ENCODE results near the gene HERC5. TPM values are rescaled to one million over a fixed set of nuclear protein-coding genes. Genes with fewer than 3 reads are reported as not detected.

HERC5 gene
- total and polyA plus RNA-seq, 2 donors: 6.5 to 9.1 TPM

- H3K27ac ChIP-seq (ENCODE audit: low read depth): no peak overlapping the region
- DNase-seq (ENCODE audit: extremely low spot score): no peak
- H3K36me3 ChIP-seq (ENCODE audit: insufficient read depth): peaks cover 2% of the 10 kb centered on the region
- no peak overlapping the region for H3K4me3 ChIP-seq (ENCODE audit: low read depth, low read length)
- WGBS: 89% methylated on average over 6 of the region's 6 CpGs
- H3K4me1 ChIP-seq (ENCODE audit: insufficient read depth): no peaks in the 10 kb centered on the region
These were observed 62.0 kb downstream of the HERC5 start for GRCh38 chr4:88518911-88519310.

DNA sequence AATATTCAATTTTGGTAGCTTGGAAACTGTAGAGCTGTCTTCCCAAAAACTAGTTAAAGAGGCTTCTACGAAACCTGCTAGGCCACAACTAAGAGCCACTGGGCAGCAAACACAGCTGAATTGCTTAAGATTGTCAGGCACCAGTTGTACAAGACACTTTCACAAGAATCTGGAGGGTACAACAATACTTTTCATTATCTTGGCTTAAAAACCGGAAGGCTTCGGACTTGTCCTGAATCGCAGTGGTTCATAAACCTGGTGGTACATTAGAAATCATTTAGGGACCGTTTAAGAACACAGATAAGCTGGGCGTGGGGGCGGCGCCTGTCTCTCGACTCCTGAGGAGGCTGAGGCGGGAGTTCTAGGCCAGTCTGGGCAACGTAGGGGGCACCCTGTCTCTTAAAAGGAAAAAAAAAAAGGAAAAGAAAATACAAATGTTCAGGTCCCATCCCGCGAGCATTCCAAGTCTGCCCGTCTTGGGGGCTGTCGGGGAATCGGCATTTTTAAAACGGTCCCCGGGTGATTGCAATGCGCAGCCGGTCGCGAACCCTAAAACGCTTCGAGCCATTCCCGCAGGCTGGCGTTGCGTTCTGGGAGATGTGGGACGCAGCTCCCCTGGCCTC lies 65.9 kb downstream of the HERC5 start:
- Histone ChIP-seq H3K4me1 (ENCODE audit: insufficient read depth) (no peaks in the 10 kb centered on the region), H3K36me3 (ENCODE audit: insufficient read depth) (peaks cover 2% of the 10 kb centered on the region), H3K4me3 (ENCODE audit: low read depth, low read length) (peak overlapping the region; percentile 75), H3K27ac (ENCODE audit: low read depth) (peak overlapping the region; percentile 79)
- DNase-seq (ENCODE audit: extremely low spot score): no peak
- under 1% methylated on average over 28 of the region's 28 CpGs for WGBS

DNA sequence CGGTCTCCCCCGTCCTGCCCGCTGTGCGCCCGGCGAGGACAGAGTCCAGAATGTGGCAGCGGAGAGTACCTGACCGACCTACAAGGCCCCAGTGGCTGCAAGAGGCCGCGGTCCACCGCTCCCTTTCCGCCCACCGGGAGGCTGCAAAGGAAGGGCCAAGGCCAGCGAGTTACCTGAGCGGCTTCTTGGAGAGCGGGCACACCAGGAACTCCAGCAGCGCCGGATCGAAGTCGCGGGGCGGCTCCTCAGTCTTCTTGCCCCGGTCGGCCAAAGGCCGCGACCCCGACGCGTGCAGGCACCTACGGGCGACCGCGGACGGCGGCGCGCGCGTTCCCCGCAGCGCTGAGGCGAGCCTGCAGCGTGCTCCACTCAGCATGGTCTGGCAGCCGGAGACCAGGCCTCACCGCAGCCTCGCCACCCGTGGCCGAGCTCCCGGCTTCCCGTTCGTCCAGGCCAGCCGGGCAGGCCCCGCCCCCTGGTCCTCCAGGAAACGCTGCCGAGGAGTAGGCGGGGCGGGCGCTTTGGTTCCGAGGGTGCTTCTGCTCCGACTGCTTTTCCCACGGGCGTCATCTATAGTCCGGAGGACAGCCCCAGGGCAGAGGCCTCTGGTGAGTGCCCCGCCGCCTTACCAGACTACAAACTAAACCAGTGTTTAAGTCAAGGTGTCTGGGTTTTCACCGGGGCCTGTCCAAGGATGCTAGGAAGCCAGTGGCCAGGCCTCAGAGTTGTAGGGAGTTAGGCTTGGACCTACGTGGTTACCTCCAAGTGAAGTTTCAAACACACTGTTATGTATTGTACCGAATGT lies 66.6 kb downstream of the HERC5 start, which contains the start of gene PYURF:
Gene PYURF, minus strand, starts transcription at position 452 of the 805 bp plus-strand sequence. Its CDS starts 76 bp downstream, at position 376.
- Histone ChIP-seq H3K27ac (ENCODE audit: low read depth) (peak within 1 kb of the TSS; percentile 79), H3K36me3 (ENCODE audit: insufficient read depth) (peaks cover 2% of the 10 kb centered on the region), H3K4me3 (ENCODE audit: low read depth, low read length) (peak within 1 kb of the TSS; percentile 75), H3K4me1 (ENCODE audit: insufficient read depth) (no peaks in the 10 kb centered on the region)
- DNase-seq (ENCODE audit: extremely low spot score): peak; percentile 59
- WGBS: under 1% methylated on average over 68 of the region's 68 CpGs

DNA sequence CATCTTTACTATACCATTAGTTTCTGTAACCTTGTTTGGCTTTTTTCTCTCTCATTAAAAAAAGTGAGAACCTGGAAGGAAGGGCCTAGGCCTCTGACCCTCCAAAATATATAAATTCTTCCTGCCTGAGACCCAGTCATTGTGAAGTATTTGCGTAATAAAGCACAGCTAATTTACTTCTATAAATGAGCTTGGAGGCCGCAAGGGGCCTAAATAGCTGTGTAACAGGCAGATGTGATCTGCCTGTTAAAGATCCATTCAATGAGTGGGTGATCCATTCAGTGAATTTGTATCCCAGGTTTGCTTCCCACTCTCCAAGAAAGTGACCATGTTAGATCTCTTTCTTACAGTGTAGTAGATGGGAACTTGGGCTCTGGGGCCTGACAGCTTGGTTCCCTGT lies 67.3 kb downstream of the HERC5 start:
- peak overlapping the region; percentile 72 for H3K27ac ChIP-seq (ENCODE audit: low read depth)
- WGBS: 44% methylated on average over 2 of the region's 2 CpGs
- H3K36me3 ChIP-seq (ENCODE audit: insufficient read depth): peaks cover 2% of the 10 kb centered on the region
- no peak for DNase-seq (ENCODE audit: extremely low spot score)
- H3K4me1 ChIP-seq (ENCODE audit: insufficient read depth): no peaks in the 10 kb centered on the region
- H3K4me3 ChIP-seq (ENCODE audit: low read depth, low read length): peak overlapping the region; percentile 75

GRCh38 chr4:88526221-88526815 lies 69.4 kb downstream of the HERC5 start:
- no peak for DNase-seq (ENCODE audit: extremely low spot score)
- Histone ChIP-seq H3K4me3 (ENCODE audit: low read depth, low read length) (no peak overlapping the region), H3K36me3 (ENCODE audit: insufficient read depth) (no peaks in the 10 kb centered on the region), H3K4me1 (ENCODE audit: insufficient read depth) (no peaks in the 10 kb centered on the region), H3K27ac (ENCODE audit: low read depth) (no peak overlapping the region)
- 49% methylated on average over 1 of the region's 1 CpG for WGBS

GRCh38 chr4:88527787-88528186 lies 70.9 kb downstream of the HERC5 start:
- DNase-seq (ENCODE audit: extremely low spot score): no peak
- H3K36me3 ChIP-seq (ENCODE audit: insufficient read depth): no peaks in the 10 kb centered on the region
- H3K4me3 ChIP-seq (ENCODE audit: low read depth, low read length): no peak overlapping the region
- WGBS: 92% methylated on average over 8 of the region's 8 CpGs
- no peaks in the 10 kb centered on the region for H3K4me1 ChIP-seq (ENCODE audit: insufficient read depth)
- no peak overlapping the region for H3K27ac ChIP-seq (ENCODE audit: low read depth)

DNA sequence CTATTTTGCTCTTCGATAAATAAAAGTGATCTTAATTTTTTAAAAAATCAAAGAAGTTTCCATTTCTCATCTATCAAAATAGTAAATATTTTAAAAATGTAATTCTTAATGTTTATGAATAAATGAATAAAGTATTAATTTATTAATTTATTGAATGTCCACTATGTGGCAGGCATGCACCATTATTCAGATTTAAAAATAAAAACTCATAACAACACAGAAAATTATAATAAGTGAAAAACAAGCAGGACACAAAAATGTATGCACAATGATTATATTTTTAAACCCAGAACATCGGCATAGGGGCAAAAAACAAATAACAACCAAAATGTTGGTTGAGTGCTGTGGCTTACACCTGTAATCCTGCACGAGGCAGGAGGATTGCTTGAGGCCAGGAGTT lies 71.9 kb downstream of the HERC5 start:
- no peak overlapping the region for H3K27ac ChIP-seq (ENCODE audit: low read depth)
- no peaks in the 10 kb centered on the region for H3K4me1 ChIP-seq (ENCODE audit: insufficient read depth)
- WGBS: 88% methylated on average over 3 of the region's 3 CpGs
- DNase-seq (ENCODE audit: extremely low spot score): no peak
- H3K4me3 ChIP-seq (ENCODE audit: low read depth, low read length): no peak overlapping the region
- no peaks in the 10 kb centered on the region for H3K36me3 ChIP-seq (ENCODE audit: insufficient read depth)

DNA sequence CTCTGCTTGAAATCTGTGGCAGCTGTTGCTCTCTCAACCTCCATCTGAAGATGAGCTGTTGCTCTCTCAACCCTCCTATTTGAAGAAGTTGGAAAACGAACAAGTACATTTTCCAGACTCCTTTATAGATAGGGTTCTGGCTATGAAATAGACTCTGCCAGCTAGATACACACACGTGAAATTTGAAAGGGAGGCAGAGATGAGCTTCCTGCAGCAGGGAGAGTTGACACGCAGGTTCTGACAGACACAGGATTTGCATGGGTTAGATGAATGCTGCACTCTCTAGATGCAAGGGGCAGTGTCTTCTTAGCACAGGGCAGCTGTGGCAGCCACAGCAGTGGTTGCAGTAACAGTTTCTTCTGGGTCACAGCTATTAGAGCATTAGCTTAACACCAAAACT lies 74.6 kb downstream of the HERC5 start:
- no peak for DNase-seq (ENCODE audit: extremely low spot score)
- Histone ChIP-seq H3K27ac (ENCODE audit: low read depth) (no peak overlapping the region), H3K36me3 (ENCODE audit: insufficient read depth) (no peaks in the 10 kb centered on the region), H3K4me1 (ENCODE audit: insufficient read depth) (no peaks in the 10 kb centered on the region), H3K4me3 (ENCODE audit: low read depth, low read length) (no peak overlapping the region)
- 56% methylated on average over 3 of the region's 3 CpGs for whole genome bisulfite sequencing

GRCh38 chr4:88533088-88533790 lies 76.3 kb downstream of the HERC5 start:
- no peak for DNase-seq (ENCODE audit: extremely low spot score)
- Histone ChIP-seq H3K27ac (ENCODE audit: low read depth) (no peak overlapping the region), H3K4me1 (ENCODE audit: insufficient read depth) (no peaks in the 10 kb centered on the region), H3K36me3 (ENCODE audit: insufficient read depth) (no peaks in the 10 kb centered on the region), H3K4me3 (ENCODE audit: low read depth, low read length) (no peak overlapping the region)
- 76% methylated on average over 6 of the region's 6 CpGs for WGBS

DNA sequence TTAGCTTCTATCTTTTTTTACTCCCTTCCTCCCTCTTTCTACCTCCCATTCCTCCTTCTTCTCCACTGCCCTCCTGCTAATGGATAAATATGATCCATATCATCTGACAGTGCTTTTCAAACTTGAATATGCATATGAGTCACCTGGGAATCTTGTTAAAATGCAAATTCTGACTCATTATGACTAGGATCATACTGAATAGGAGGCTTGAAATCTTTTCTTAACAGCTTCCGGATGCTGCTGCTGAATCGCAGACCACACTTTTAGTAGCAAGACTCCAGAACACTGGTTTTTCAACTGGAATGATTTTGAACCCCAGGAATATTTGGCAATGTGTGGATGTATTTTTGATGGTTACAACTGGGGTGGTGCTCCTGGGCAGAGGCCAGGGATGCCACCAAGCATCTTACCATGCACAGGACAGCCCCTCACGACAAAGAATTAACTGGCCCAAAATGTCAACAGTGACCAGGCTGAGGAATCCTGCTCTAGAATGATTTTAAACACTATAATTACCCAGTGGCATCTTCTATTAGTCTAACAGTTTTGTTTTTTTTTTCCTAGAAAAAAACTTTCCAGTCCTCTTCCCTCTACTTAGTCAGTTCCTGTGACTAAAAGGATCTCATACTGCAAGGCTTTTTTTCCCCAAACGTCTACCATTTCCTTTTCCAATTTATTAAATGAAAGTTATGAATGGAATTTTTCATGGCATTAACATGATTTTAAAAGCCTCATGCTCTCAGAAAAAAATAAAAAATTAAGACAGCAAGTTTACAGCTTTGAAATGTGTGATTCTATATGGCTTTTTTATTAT lies 77.2 kb downstream of the HERC5 start:
- WGBS: 64% methylated on average over 4 of the region's 4 CpGs
- H3K27ac ChIP-seq (ENCODE audit: low read depth): no peak overlapping the region

DNA sequence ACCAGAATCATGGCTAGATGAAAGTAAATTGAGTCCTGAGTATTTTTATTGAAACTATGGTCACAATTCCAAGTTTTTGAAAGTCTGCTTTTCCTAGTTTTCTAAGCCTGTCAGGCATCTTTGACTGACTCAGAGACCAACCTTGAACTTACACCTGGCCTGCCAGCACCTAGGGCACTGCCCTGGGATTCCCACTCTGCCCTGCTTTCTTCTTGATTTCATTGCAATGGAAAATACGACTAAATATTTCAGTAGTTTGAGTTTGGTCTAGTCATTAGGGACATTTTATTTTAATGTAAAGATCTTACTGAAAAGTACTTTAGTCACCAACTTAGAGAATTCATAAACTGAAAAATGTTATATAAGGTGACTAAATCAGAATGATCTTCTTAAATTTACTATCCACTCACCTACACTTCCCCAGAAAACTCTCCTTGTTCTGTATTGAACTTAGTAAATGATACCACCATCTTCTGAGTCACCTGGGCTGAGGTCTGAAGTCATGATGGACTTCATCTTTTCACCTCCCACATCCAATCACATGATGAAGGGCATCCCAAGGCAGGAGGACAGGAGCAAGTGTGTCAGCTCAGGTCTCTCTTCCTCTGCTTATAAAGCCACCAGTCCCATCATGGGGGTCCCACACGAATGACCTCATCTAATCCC lies 78.3 kb downstream of the HERC5 start:
- no peak for DNase-seq (ENCODE audit: extremely low spot score)
- no peaks in the 10 kb centered on the region for H3K36me3 ChIP-seq (ENCODE audit: insufficient read depth)
- H3K27ac ChIP-seq (ENCODE audit: low read depth): no peak overlapping the region
- 86% methylated on average over 2 of the region's 2 CpGs for whole genome bisulfite sequencing
- H3K4me3 ChIP-seq (ENCODE audit: low read depth, low read length): no peak overlapping the region
- no peaks in the 10 kb centered on the region for H3K4me1 ChIP-seq (ENCODE audit: insufficient read depth)

More for the DNA sequence above, 77.2 kb downstream of the HERC5 start:
- H3K4me3 ChIP-seq (ENCODE audit: low read depth, low read length): no peak overlapping the region
- DNase-seq (ENCODE audit: extremely low spot score): no peak
- H3K4me1 ChIP-seq (ENCODE audit: insufficient read depth): no peaks in the 10 kb centered on the region
- H3K36me3 ChIP-seq (ENCODE audit: insufficient read depth): no peaks in the 10 kb centered on the region

GRCh38 chr4:88537709-88538108 lies 80.8 kb downstream of the HERC5 start:
- WGBS: 89% methylated on average over 1 of the region's 1 CpG
- H3K4me1 ChIP-seq (ENCODE audit: insufficient read depth): no peaks in the 10 kb centered on the region
- H3K27ac ChIP-seq (ENCODE audit: low read depth): no peak overlapping the region
- no peaks in the 10 kb centered on the region for H3K36me3 ChIP-seq (ENCODE audit: insufficient read depth)
- no peak overlapping the region for H3K4me3 ChIP-seq (ENCODE audit: low read depth, low read length)
- no peak for DNase-seq (ENCODE audit: extremely low spot score)

Data from urinary bladder (tissue), 4 donors.